ENCODE measurements around the gene SCRG1.

The SCRG1 gene

GRCh38 chr4:173410079-173410478 is 11.2 kb upstream of the SCRG1 start:
- DNase-seq, result no peak

GRCh38 chr4:173405840-173406606 is 7.1 kb upstream of the SCRG1 start:
- DNase-seq, result no peak

GRCh38 chr4:173404296-173404865 is 5.5 kb upstream of the SCRG1 start:
- no peak for DNase-seq

GRCh38 chr4:173403051-173403450 is 4.1 kb upstream of the SCRG1 start:
- DNase-seq, result no peak

GRCh38 chr4:173401063-173401462 is 2.1 kb upstream of the SCRG1 start:
- DNase-seq, result no peak

GRCh38 chr4:173398220-173398619 is 696 bp downstream of the SCRG1 start:
- DNase-seq, result no peak

GRCh38 chr4:173397604-173398003 is 1.3 kb downstream of the SCRG1 start:
- no peak for DNase-seq

- no peak for DNase-seq
These were observed 7.2 kb downstream of the SCRG1 start for GRCh38 chr4:173391701-173392100.

- no peak for DNase-seq
These were observed 12.2 kb downstream of the SCRG1 start for GRCh38 chr4:173386751-173387150.

GRCh38 chr4:173382349-173382748 is 16.6 kb downstream of the SCRG1 start:
- DNase-seq, result no peak

GRCh38 chr4:173381610-173382009 is 17.3 kb downstream of the SCRG1 start:
- DNase-seq, result no peak

GRCh38 chr4:173380987-173381386 is 17.9 kb downstream of the SCRG1 start:
- no peak for DNase-seq

GRCh38 chr4:173379929-173380328 is 19.0 kb downstream of the SCRG1 start:
- no peak for DNase-seq

GRCh38 chr4:173374588-173374987 is 24.3 kb downstream of the SCRG1 start:
- no peak for DNase-seq

GRCh38 chr4:173371292-173372192 is 27.4 kb downstream of the SCRG1 start:
- DNase-seq, result peak; percentile 11

GRCh38 chr4:173370477-173371291 is 28.2 kb downstream of the SCRG1 start, which contains the start of gene SAP30:
TSS of gene SAP30 (plus strand) at chr4:173370954. CDS start at chr4:173371183, 229 bp downstream.
- peak; percentile 95 for DNase-seq

GRCh38 chr4:173370130-173370476 is 28.8 kb downstream of the SCRG1 start:
- DNase-seq, result no peak

- DNase-seq, result no peak
These were observed 31.0 kb downstream of the SCRG1 start for GRCh38 chr4:173367946-173368345.

- no peak for DNase-seq
These were observed 31.6 kb downstream of the SCRG1 start for GRCh38 chr4:173367285-173367684.

- DNase-seq, result no peak
These were observed 33.4 kb downstream of the SCRG1 start for GRCh38 chr4:173365359-173365996.

GRCh38 chr4:173362666-173363065 is 36.2 kb downstream of the SCRG1 start:
- DNase-seq, result no peak

- no peak for DNase-seq
These were observed 38.2 kb downstream of the SCRG1 start for GRCh38 chr4:173360587-173361221.
